ENCODE data around the gene HOXB5.
A peak's percentile ranks its signal among the peaks of the same experiment; 100 is the strongest.

HOXB5 gene

DNA sequence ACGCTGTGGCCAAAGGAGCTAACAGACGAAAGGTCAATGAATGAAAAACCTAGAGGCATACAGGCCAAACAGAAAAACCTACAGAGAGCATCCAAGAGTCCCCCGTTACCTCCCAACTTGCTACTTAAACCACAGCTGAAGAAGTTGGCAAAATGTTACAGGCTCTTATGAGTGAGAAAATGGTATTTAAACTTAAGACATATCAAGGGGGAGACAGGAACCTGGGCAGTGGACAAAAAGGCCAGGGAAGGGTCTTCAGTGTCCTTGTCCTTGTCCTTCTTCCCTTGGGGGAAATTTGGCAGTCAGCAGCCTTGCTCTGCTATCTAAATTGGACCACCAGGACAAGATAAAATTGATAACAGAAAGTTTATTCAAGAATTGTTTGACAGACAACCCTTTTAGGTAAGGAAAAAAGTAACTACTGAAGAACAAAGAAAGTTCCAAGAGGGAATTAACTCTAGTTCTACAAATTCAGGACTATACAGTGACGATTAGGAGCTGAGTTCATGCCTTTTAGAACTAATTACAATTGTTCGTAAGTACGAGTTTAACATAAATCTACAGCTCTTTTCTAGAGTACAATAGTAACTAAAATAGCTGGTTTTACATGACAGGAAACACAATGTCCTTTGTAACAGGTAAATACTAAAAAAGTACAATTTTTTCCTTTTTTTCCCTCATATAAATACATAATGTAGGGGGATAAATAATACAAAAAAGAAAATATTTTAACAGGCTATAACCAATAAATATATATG is 44.9 kb downstream of the HOXB5 start:
- peak overlapping the region; percentile 4; the same call in 1 of the 2 replicates for H3K9ac ChIP-seq (ENCODE audit: low read depth, low read length)

DNA sequence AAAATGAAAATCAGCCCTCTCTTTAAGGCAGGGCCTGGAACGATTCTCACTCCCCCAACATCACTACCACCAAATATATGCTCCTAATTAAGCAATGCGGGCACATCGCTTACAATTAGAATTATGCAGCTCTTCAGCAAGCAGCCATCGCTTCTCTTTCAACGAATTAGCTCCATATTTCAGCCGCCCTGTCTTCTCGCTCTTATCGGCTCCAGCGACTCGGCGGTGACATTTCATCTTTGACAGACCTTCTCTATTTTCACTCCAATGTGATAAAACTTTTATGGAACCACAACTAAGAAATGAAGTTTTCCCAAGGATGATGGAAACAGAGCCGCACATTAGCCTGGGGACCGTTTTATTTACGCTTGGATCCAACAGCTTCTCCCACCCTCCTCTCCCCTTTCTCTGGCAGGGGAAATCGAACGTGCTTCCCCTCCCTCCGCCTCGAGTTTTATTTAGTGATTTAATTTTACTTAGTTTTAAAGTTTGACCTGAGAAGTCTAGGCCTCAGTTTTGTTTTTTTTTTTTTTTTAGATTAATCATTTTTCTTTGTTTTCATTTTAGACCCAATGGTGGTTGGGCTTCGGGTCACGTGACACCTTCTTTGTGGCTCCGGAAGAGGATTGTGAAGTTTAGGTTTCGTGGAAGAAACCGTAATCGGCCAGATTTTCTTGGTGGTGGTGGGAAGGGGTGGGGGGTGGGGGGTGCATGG is 45.6 kb downstream of the HOXB5 start:
- H3K9me3 ChIP-seq (ENCODE audit: control insufficient read depth, insufficient read depth, low read length) = no peaks in the 10 kb centered on the region
- H3K9ac ChIP-seq (ENCODE audit: low read depth, low read length) = peak overlapping the region; percentile 4; the same call in 1 of the 2 replicates
- no peaks in the 10 kb centered on the region for H3K36me3 ChIP-seq (ENCODE audit: insufficient read depth, low read length)
- H3K4me1 ChIP-seq (ENCODE audit: insufficient read depth, low read length) = peaks cover 51% of the 10 kb centered on the region

More for the DNA sequence above, 44.9 kb downstream of the HOXB5 start:
- Histone ChIP-seq H3K9me3 (ENCODE audit: control insufficient read depth, insufficient read depth, low read length) (no peaks in the 10 kb centered on the region), H3K36me3 (ENCODE audit: insufficient read depth, low read length) (no peaks in the 10 kb centered on the region), H3K4me1 (ENCODE audit: insufficient read depth, low read length) (peaks cover 56% of the 10 kb centered on the region)

DNA sequence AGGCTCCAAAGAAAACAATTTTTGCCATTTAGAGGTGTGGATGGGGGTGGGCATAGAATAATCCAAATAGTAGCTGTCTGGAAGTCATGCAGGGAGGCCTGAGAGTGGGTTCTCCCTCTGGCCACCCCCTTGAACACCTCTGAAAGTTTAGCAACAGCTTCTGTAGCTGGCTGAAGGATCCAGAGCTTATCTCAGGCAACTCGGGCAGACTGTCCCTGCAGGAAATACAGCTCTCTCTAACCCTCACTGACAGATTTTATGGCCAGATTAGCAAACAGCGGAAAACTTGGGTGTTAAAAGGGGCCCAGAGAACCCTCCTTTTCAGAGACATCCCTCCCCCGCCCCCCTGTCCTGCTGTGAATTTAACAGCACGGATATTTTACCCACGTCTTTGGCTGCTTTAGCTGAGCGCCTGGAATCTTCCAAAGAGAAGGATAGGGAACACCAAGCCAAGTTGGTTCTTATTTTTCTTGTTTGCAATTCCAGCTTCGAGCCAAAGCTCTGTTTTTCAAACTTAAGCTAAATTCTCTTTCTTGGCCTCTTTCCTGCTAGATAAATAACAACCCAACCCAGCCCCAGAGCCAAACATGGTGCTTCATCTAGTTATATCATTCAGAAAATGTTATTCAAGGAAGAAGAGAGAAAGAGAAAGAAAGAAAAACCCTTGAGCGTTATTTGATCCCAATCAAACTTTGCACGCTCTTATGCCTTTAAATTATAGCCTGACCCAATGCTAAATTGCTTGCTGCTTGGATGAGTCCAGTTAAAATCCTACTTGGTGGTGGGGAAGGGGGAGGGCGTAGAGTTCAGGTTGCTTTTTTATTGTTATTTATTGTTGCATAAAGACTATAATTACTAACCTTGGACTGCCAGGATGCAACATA is 46.4 kb downstream of the HOXB5 start:
- Histone ChIP-seq H3K9ac (ENCODE audit: low read depth, low read length) (peak overlapping the region; percentile 32; the same call in 1 of the 2 replicates), H3K4me1 (ENCODE audit: insufficient read depth, low read length) (peaks cover 49% of the 10 kb centered on the region), H3K9me3 (ENCODE audit: control insufficient read depth, insufficient read depth, low read length) (no peaks in the 10 kb centered on the region), H3K36me3 (ENCODE audit: insufficient read depth, low read length) (no peaks in the 10 kb centered on the region)

DNA sequence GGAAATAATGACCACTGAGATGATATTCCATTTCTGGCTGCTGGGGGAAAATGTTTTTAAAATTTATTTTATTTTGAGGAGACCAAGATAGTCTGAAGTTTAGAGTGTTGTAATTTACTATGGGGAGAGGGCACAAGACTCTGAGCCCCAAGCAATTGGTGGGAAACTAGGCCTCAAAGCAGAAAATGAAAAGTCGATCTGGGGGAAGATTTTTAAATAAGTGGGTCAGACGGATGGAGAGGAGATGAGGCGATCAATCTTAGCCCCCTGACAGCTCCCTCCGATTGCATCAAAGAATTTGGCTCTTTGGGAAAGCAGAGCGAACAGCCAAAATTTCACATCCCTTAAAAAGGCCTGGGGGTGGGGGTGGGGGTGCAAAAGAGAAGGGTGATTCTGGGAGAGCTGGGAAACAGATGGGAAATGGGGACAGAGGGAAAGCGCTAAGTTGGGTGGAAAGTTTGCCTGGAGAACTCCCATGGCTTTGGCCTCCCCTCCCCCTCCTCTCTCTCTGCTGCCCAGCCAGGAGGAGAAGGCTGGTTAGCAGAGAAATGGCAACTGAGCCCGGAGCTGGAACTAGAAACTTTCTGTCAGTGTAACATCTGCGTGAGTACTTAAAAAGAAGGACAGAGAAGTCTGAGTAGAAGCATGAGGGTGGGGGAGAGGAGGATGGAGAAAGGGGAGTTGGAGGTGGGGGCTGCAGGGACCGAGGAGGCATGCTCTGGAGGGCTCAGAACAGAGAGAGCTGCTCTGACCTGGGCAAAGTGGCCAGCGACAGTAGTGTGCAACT is 47.2 kb downstream of the HOXB5 start:
- Histone ChIP-seq H3K9me3 (ENCODE audit: control insufficient read depth, insufficient read depth, low read length) (no peaks in the 10 kb centered on the region), H3K9ac (ENCODE audit: low read depth, low read length) (peak overlapping the region; percentile 32; the same call in 1 of the 2 replicates), H3K36me3 (ENCODE audit: insufficient read depth, low read length) (no peaks in the 10 kb centered on the region), H3K4me1 (ENCODE audit: insufficient read depth, low read length) (peaks cover 49% of the 10 kb centered on the region)

DNA sequence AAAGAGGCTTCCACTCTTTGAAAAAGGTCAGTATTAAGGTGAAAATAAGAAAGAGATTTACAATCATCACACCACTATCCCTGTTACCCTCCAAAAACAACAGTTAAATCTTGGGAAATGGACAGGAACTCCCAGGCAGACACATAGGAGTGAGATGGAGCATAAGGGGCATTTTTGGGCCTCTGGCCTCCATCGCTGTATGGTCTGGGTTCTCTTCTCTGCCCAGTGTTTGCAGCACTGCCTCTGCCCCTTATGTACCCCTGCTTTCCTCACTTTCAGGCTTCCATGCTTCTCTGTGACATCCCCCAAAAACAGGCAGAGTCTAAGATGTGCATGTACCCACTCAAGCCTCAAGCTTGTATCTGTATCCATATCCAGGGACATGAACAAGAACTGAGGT is 48.0 kb downstream of the HOXB5 start:
- no peaks in the 10 kb centered on the region for H3K36me3 ChIP-seq (ENCODE audit: insufficient read depth, low read length)
- peak overlapping the region; percentile 63; the same call in 1 of the 2 replicates for H3K9ac ChIP-seq (ENCODE audit: low read depth, low read length)
- H3K4me1 ChIP-seq (ENCODE audit: insufficient read depth, low read length) = peaks cover 49% of the 10 kb centered on the region
- no peaks in the 10 kb centered on the region for H3K9me3 ChIP-seq (ENCODE audit: control insufficient read depth, insufficient read depth, low read length)

DNA sequence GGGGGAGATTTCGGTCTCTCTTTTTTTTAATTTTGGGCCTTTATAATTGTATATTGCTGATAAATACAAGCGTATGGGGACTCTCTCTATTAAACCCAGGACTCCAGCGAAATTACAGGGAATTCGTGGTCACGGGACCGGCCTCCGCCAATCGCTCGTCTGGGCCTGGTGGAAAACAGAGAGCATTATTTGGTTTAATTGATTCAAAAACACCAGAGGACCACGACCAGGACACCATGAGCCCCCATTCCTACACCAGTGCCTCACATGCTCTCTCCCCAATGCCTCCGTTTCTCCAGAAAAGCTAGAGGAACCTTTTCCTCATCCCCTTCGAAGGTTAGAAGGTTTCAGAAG is 48.6 kb downstream of the HOXB5 start, which contains the start of gene HOXB2:
TSS of gene HOXB2 (minus strand) at position 88 of the 354 bp plus-strand sequence. CDS start 198 bp downstream, outside the sequence.
- peak within 1 kb of the TSS; percentile 63; the same call in 1 of the 2 replicates for H3K9ac ChIP-seq (ENCODE audit: low read depth, low read length)

DNA sequence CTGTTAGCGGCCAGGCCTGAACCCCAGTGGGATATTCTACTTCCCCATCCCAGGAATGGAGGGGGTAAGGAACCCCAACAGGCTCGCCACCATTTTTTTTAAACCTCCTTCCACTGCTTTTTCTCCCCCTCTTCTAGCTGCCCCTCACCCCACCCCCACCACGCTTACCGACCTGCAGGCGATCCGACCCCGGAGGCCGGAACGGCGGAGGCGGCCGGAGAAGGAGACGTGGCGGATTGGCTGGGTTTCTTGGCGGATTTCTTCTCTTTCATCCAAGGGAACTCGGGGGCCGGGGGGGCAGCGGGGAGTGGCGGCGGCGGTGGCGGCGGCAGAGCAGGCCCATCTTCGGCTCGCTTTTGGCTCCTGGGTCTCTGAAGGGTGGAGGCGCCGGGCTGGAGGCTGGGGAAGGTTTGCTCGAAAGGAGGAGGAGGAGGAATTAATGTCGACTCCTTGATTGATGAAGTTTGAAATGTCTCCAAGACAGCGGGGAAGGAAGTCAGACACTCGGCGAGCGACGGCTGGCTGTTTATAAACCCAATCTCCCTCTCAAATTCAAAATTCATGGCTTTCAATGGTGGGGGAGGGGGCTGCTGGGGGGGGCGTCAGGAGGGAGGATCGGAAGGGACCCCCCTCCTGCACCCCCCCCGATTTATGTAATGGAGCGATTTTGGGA is 49.1 kb downstream of the HOXB5 start:
- Histone ChIP-seq H3K4me1 (ENCODE audit: insufficient read depth, low read length) (peaks cover 50% of the 10 kb centered on the region), H3K9me3 (ENCODE audit: control insufficient read depth, insufficient read depth, low read length) (no peaks in the 10 kb centered on the region), H3K9ac (ENCODE audit: low read depth, low read length) (peak overlapping the region; percentile 63; the same call in 1 of the 2 replicates), H3K36me3 (ENCODE audit: insufficient read depth, low read length) (no peaks in the 10 kb centered on the region)

More for the DNA sequence above, 48.6 kb downstream of the HOXB5 start, which contains the start of gene HOXB2:
- Histone ChIP-seq H3K36me3 (ENCODE audit: insufficient read depth, low read length) (no peaks in the 10 kb centered on the region), H3K4me1 (ENCODE audit: insufficient read depth, low read length) (peaks cover 51% of the 10 kb centered on the region), H3K9me3 (ENCODE audit: control insufficient read depth, insufficient read depth, low read length) (no peaks in the 10 kb centered on the region)

DNA sequence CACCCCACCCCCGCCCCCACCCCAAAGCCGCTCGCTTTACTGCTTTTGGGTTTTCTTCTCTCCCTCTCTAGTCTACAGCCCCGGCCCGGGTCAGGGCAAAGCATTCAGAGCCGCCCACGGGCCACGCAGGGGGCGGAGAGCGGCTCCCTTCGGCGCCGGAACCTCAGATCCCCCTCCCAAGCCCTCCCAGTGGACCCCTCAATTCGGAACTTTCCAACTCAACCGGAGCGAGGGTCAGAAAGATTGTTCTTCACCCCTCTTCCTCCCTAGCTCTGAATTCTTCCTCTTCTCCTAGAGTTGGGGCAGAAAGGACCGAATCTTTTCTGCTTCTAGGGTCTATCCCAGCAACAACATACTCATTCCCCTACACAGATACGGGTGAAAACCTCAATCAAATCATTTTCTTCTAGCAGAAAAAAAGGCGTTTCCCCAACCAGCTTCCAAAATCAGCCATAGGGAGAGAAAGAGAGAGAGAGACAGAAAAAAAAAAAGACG is 49.7 kb downstream of the HOXB5 start:
- Histone ChIP-seq H3K9ac (ENCODE audit: low read depth, low read length) (peak overlapping the region; percentile 63; the same call in 1 of the 2 replicates), H3K36me3 (ENCODE audit: insufficient read depth, low read length) (no peaks in the 10 kb centered on the region), H3K4me1 (ENCODE audit: insufficient read depth, low read length) (peaks cover 45% of the 10 kb centered on the region), H3K9me3 (ENCODE audit: control insufficient read depth, insufficient read depth, low read length) (no peaks in the 10 kb centered on the region)

DNA sequence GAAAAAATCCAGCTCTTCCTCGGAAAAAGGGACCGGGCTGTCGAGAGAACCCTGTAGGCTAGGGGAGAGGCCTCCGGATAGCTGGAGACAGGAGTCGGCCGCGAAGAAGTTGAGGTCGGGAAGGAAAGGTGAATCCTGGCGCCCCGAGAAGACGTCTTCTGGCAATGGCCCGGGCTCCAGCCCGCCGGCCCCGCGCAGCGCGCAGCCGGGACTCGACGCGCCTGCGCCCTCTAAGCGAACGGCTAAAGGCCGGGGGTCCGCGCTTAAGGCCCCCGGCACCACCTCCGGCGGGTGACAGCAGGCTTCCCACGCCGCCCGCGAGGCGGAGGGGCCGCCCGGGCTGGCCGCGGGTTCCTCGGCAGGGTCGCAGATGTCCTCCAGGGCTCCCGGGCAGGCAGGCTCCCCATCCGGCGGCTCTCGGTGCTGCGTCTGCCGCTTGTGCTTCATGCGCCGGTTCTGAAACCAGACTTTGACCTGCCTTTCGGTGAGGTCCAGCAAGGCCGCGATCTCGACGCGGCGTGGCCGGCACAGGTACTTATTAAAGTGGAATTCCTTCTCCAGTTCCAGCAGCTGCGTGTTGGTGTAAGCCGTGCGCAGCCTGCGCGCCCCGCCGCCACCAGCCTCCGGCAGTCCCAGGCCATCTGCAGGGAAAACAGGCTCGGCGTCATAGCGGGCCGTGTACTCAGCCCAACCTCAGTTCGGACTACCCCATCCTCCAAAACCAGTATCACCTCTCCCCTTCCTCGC is 50.3 kb downstream of the HOXB5 start:
- Histone ChIP-seq H3K36me3 (ENCODE audit: insufficient read depth, low read length) (no peaks in the 10 kb centered on the region), H3K9me3 (ENCODE audit: control insufficient read depth, insufficient read depth, low read length) (no peaks in the 10 kb centered on the region), H3K4me1 (ENCODE audit: insufficient read depth, low read length) (peaks cover 39% of the 10 kb centered on the region), H3K9ac (ENCODE audit: low read depth, low read length) (peak overlapping the region; percentile 63)

DNA sequence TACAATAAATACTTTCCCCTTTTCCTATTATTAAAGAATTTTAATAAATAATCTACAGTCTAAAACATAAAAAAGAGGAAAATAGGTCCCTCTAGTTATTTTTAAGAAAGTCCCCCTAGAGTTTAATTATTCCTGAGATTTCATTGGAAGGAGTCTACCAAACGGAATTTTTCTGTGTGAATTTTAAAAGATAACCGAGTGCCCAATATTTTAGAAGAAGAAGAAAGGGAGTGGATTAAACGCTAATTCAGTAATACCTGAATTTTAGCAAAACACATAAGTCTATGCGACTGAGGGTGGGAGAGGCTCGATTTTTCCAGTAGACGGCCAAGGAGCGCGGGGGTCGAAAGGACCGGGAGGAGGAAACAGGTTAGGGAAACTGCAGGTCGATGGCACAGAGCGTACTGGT is 50.9 kb downstream of the HOXB5 start:
- Histone ChIP-seq H3K9me3 (ENCODE audit: control insufficient read depth, insufficient read depth, low read length) (no peaks in the 10 kb centered on the region), H3K4me1 (ENCODE audit: insufficient read depth, low read length) (peaks cover 35% of the 10 kb centered on the region), H3K36me3 (ENCODE audit: insufficient read depth, low read length) (no peaks in the 10 kb centered on the region), H3K9ac (ENCODE audit: low read depth, low read length) (peak overlapping the region; percentile 63)

DNA sequence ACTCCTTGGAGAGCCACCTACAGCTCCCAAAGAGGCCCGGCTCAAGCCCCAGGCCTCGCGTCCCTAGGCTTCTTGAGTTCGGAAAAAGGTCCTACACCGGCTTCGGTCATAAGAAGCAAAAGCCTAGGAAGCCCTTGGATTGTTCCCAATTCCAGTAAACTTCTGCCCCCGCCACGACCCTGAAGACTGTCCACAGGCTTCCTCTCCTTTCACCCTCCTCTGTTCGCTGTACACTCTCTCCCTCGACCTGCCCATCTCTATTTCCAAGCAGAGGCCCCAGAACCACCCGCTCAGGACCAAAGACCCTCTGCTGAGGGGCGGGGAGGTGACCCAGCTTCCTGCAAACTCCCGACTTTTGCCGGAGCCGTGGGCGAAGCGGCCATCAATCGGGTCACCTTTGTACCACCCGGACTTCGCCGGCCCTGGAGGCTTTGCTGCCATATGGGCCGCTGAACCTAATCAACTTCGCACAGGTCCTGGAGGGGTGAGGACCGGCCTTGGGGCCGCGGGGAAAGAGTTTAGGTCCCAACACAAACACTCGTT is 51.4 kb downstream of the HOXB5 start:
- H3K36me3 ChIP-seq (ENCODE audit: insufficient read depth, low read length) = no peaks in the 10 kb centered on the region
- no peaks in the 10 kb centered on the region for H3K9me3 ChIP-seq (ENCODE audit: control insufficient read depth, insufficient read depth, low read length)
- H3K4me1 ChIP-seq (ENCODE audit: insufficient read depth, low read length) = peaks cover 33% of the 10 kb centered on the region
- peak overlapping the region; percentile 63 for H3K9ac ChIP-seq (ENCODE audit: low read depth, low read length)

DNA sequence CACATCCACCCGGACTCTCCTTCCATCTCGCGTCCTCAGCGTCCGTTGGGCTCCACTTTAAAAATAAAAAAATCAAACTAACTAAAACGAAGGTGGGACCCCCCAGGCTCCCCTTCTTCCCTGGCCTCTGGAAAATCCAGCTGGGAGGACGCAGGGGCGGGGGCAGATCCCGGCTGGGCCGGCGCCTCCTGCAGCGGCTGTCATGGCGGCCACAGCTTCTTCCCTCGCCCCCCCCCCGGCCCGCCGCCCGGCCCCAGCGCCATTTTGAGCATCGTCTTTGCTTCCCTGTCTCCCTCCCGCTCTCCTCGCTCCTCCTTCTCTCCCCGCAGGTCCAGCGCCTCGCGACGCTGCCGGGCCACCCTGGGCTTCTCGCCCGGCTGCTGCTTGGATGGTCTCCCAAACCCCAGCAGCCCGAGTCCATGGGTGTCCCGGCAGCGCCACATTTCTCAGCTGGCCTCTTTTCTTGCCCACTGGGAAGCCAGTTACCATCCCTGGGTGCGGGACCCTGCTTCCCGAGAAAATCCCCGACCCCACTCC is 51.9 kb downstream of the HOXB5 start:
- Histone ChIP-seq H3K36me3 (ENCODE audit: insufficient read depth, low read length) (no peaks in the 10 kb centered on the region), H3K9me3 (ENCODE audit: control insufficient read depth, insufficient read depth, low read length) (no peaks in the 10 kb centered on the region), H3K4me1 (ENCODE audit: insufficient read depth, low read length) (peaks cover 28% of the 10 kb centered on the region), H3K9ac (ENCODE audit: low read depth, low read length) (peak overlapping the region; percentile 63)

Data from ES-I3 (cell line).